Osteoblast (primary cell): ENCODE measurements around the gene SLC5A5. TPM values are rescaled to one million over a fixed set of nuclear protein-coding genes. Genes with fewer than 3 reads are reported as not detected.

Experiments used
- DNase-seq: peaks from one replicate; pipeline ENCODE4 v3.0.0; 2011; ENCODE audit warnings: low spot score, mixed read lengths; ENCODE audit not compliant: insufficient read length; ENCODE audit errors: missing footprints
- H2AFZ ChIP-seq: 2 replicates; pipeline ENCODE4 v1.6.0; 2011; ENCODE audit warnings: mild to moderate bottlenecking, low read length
- H3K27ac ChIP-seq: 2 replicates; pipeline ENCODE4 v1.5.1; 2011; ENCODE audit warnings: mild to moderate bottlenecking, low read depth, low read length, moderate library complexity
- H3K27me3 ChIP-seq: 2 replicates; pipeline ENCODE4 v1.6.0; 2012; ENCODE audit warnings: mild to moderate bottlenecking, control low read depth, inconsistent platforms, low read length, moderate library complexity; ENCODE audit not compliant: insufficient read depth
- H3K36me3 ChIP-seq: 2 replicates; pipeline ENCODE4 v1.5.1; 2011; ENCODE audit warnings: mild to moderate bottlenecking, low read length, control low read depth, moderate library complexity; ENCODE audit not compliant: insufficient read depth
- H3K4me1 ChIP-seq: 2 replicates; pipeline ENCODE4 v1.5.1; 2011; ENCODE audit warnings: mild to moderate bottlenecking, low read length, control low read depth, moderate library complexity; ENCODE audit not compliant: insufficient read depth
- H3K4me2 ChIP-seq: 2 replicates; pipeline ENCODE4 v1.6.0; 2011; ENCODE audit warnings: mild to moderate bottlenecking, low read length; ENCODE audit not compliant: insufficient read depth
- H3K4me3 ChIP-seq: fragments of 200-600 bp; sonication (generic); 3 replicates; pipeline ENCODE4 v1.5.1; 2012; ENCODE audit warnings: mild to moderate bottlenecking, low read length, inconsistent platforms; ENCODE audit not compliant: insufficient read depth
- H3K79me2 ChIP-seq: 2 replicates; pipeline ENCODE4 v1.6.0; 2012; ENCODE audit warnings: mild to moderate bottlenecking, low read length, control low read depth, inconsistent platforms; ENCODE audit not compliant: insufficient read depth
- H3K9me3 ChIP-seq: 2 replicates; pipeline ENCODE4 v1.5.1; 2011; ENCODE audit warnings: low read depth, low read length, control low read depth
- H4K20me1 ChIP-seq: 2 replicates; pipeline ENCODE4 v1.6.0; 2012; ENCODE audit warnings: mild to moderate bottlenecking, low read length, control low read depth; ENCODE audit not compliant: insufficient read depth
- CTCF ChIP-seq: IDR thresholded peaks from 2 replicates; pipeline ENCODE4 v1.5.1; 2011; ENCODE audit warnings: mild to moderate bottlenecking, low read depth, low read length, moderate library complexity; ENCODE audit errors: extremely low read depth
- total RNA-seq: library from RNA; depleted of rRNA; stranded (reverse); fragments of >200 nt; gene quantifications from 2 replicates; pipeline ENCODE4 v1.2.3, GENCODE V29; 2012

Gene SLC5A5
- total RNA-seq, 1 donor: under 0.01 TPM

DNA sequence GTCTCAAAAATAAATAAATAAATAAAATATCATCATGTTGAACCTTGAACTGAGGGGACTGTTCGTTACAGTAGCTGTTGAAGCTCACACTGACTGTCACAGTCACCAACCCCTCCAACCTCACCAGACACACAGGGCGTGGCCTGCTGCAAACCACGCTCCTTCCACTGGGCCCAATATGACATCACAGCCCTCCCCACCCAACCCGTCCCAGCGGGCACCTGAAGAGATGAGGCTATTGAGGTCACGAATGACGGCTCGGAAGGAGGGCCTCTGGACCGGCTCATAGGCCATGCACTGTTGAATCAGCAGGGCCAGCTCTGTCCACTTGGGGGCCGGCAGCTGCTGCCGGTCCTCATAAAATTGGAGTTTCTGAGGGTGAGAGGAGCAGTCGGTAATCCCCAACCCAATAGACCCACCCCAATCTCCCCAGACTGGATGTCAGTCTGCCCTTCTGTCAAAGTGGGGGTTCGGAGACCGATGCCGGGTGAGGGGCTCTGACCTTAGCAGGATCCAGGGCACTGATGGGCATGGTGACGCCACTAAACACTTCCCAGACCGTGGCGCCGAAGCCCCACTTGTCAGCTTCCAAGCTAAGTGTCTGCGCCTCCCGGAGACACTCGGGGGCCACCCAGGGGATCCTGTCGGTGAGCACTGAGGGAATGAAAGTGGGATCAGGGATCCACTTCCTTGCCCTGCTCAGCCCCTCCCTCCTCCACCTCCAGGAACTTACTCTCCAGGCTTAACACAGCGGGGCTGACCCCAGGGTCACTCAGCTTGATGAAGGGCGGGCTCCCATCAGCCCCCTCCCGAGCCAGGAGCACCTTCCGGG is 37.2 kb upstream of the SLC5A5 start:
- DNase-seq: peak; percentile 67
- Histone ChIP-seq H2AFZ (no peak overlapping the region), H3K79me2 (no peaks in the 10 kb centered on the region), H3K4me1 (no peaks in the 10 kb centered on the region), H4K20me1 (no peaks in the 10 kb centered on the region), H3K36me3 (no peaks in the 10 kb centered on the region), H3K27ac (no peak overlapping the region), H3K27me3 (no peaks in the 10 kb centered on the region), H3K9me3 (no peaks in the 10 kb centered on the region), H3K4me2 (no peak overlapping the region), H3K4me3 (no peak overlapping the region)
- peak; percentile 7 for TF ChIP-seq CTCF

DNA sequence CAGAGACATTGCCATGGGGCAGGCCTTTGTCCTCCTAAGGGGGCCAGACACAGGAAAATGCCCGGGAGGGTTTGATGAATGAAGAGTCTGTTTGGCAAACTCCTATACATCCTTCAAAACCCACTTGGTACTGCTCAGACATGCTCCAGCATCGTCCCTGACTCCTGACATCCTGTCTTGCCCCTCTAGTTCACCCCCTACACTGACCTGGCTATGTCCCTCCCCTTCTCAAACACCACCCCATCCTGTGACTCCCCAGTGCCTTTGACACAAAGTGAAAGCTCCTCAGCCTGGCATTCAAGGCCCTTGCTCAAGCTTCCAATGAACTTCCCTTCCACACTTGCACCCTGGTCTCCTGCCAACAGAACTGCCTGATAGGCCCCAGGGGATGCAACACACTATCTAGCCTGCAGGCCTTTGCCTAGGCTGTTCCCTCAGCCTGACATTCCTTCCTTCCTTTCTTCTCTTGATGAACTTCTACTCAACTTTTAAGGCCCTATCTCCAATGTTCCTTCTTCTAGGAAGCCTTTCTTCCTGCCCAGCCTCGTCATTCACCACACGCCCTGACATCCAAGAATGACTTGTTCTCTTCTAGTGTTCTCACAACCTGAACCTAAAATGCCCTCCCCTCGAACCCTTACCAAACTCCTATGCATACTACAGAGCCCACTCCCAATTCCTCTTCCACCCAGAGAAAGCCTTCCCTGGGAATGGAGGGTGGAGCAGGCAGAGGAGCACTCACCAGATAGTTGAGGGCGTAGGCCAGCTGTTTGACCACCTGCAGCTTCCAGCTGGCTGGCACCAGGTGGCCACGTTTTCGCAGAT is 36.4 kb upstream of the SLC5A5 start:
- peak; percentile 84 for DNase-seq
- Histone ChIP-seq H3K27me3 (no peaks in the 10 kb centered on the region), H3K36me3 (no peaks in the 10 kb centered on the region)

DNA sequence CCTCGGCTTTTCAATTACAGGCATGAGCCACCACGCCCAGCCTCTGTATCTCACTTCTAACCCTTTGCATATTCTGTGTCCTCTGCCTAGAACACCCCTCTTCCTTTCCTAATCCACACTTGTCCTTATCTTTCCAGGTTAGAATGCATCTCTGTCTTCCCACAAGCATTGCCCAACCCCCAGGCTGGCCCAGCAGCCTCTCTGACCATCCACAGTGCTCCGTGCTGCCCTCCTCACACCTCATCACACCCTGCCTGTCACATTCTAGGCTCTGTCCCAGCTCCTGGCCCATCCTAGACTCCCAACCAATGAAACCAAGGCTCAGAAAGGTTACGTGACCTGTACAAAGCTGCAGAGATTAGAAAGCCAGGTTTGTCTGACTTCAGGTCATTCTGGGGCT is 35.2 kb upstream of the SLC5A5 start:
- no peaks in the 10 kb centered on the region for H3K36me3 ChIP-seq
- no peak overlapping the region for H3K4me2 ChIP-seq
- H3K27ac ChIP-seq: no peak overlapping the region
- H3K79me2 ChIP-seq: no peaks in the 10 kb centered on the region
- H3K9me3 ChIP-seq: no peaks in the 10 kb centered on the region
- no peaks in the 10 kb centered on the region for H4K20me1 ChIP-seq
- no peaks in the 10 kb centered on the region for H3K27me3 ChIP-seq
- no peak overlapping the region for H2AFZ ChIP-seq
- peak; percentile 27 for DNase-seq
- H3K4me3 ChIP-seq: no peak overlapping the region
- no peak for TF ChIP-seq CTCF
- no peaks in the 10 kb centered on the region for H3K4me1 ChIP-seq

More for the DNA sequence above, 36.4 kb upstream of the SLC5A5 start:
- Histone ChIP-seq H3K4me2 (no peak overlapping the region), H3K79me2 (no peaks in the 10 kb centered on the region), H3K27ac (no peak overlapping the region), H3K4me1 (no peaks in the 10 kb centered on the region), H2AFZ (no peak overlapping the region), H3K4me3 (no peak overlapping the region), H3K9me3 (no peaks in the 10 kb centered on the region), H4K20me1 (no peaks in the 10 kb centered on the region)
- TF ChIP-seq CTCF: no peak

DNA sequence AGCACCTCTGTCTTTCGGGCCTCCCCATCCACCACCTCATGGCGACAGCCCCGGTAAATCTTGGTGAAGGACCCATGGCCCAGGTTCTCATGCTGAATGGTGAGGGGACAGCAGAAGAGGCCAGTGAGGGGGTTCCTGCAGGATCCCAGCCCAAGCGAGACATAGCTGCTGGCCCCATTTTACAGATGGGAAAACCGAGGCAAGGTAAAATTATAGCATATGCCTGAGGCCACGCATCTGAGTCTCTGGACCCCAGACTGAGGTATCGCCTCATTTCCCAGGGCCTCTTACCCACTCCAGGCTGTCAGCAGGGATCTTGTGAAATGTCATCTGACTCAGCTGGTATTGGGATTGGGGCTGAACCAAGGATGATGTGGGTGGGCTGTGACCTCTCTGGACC is 33.8 kb upstream of the SLC5A5 start:
- peak; percentile 62 for DNase-seq
- Histone ChIP-seq H3K4me2 (no peak overlapping the region), H3K79me2 (no peaks in the 10 kb centered on the region), H3K9me3 (no peaks in the 10 kb centered on the region), H3K4me3 (no peak overlapping the region), H3K4me1 (no peaks in the 10 kb centered on the region), H3K36me3 (no peaks in the 10 kb centered on the region), H3K27me3 (no peaks in the 10 kb centered on the region), H3K27ac (no peak overlapping the region), H4K20me1 (no peaks in the 10 kb centered on the region), H2AFZ (no peak overlapping the region)
- TF ChIP-seq CTCF: no peak
